GM10248 (cell line): Measurements from ENCODE around the gene TUBGCP5.

Experiments used
- CTCF ChIA-PET: fragments of 300-600 bp; sonication (Branson Sonifier 250); formaldehyde crosslinking; extraction: SDS; loops from one replicate; lab custom pipeline; 2021; ENCODE audit warnings: antibody characterized with exemption; lab: Yijun Ruan, JAX
- POLR2A ChIA-PET: fragments of 350-650 bp; sonication (Branson Sonifier 250); formaldehyde crosslinking; extraction: SDS; loops from one replicate; lab custom pipeline; 2020; ENCODE audit warnings: antibody characterized with exemption; lab: Yijun Ruan, JAX
- DNase-seq: peaks from one replicate; pipeline ENCODE4 v3.0.0; 2012; ENCODE audit errors: extremely low spot score
- TF ChIP-seq, protein P1 (sequence below): IDR thresholded peaks from 2 replicates; pipeline ENCODE4 v1.5.1; 2012; ENCODE audit warnings: mild to moderate bottlenecking, low read depth; ENCODE audit errors: extremely low read depth, missing control alignments, control extremely low read depth

Gene TUBGCP5

DNA sequence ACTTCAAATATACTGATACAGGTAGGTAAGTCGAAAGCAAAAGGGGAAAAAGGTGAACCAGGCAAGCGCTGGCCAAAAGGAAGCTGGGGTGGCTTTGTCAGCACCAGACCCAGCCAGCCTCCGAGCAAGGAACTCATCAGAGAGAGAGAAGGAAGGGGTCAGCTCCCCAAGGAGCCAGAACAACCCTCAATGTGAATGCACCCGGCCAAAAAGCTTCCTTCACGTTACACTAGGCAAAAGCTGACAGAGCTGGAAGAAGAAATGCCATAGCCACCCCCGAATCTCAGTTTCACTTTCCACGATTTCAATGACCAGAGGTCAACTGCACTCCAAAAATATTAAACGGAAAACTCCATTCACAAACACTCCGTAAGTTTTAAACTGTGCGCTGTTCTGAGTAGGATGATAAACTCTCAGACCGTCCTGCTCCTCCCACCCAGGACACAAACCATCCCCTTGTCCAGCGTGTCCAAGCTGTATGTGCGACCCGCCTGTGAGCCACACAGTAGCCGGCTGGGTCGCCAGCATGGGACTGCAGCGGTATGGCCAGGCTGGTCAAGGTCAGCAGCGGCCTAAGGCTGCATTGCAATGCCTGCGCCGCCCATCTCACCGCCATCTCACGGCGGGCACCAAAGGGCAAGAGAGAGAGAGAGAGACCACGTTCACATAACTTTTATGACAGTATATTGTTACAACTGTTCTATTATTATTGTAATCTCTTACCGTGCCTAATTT, 88.9 kb downstream of the TUBGCP5 start:
- TF ChIP-seq, protein P1, sequence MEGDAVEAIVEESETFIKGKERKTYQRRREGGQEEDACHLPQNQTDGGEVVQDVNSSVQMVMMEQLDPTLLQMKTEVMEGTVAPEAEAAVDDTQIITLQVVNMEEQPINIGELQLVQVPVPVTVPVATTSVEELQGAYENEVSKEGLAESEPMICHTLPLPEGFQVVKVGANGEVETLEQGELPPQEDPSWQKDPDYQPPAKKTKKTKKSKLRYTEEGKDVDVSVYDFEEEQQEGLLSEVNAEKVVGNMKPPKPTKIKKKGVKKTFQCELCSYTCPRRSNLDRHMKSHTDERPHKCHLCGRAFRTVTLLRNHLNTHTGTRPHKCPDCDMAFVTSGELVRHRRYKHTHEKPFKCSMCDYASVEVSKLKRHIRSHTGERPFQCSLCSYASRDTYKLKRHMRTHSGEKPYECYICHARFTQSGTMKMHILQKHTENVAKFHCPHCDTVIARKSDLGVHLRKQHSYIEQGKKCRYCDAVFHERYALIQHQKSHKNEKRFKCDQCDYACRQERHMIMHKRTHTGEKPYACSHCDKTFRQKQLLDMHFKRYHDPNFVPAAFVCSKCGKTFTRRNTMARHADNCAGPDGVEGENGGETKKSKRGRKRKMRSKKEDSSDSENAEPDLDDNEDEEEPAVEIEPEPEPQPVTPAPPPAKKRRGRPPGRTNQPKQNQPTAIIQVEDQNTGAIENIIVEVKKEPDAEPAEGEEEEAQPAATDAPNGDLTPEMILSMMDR: no peak
- CTCF ChIA-PET: interaction anchor here (1.0 kb wide), 1 partner anchor 8 kb away, joined by 4 read pairs; no protein-coding TSS in a partner anchor
- POLR2A ChIA-PET: no interaction called here
- no peak for DNase-seq
